Measurements from ENCODE around the gene UCN. TPM values are rescaled to one million over a fixed set of nuclear protein-coding genes. Genes with fewer than 3 reads are reported as not detected.

UCN gene
- polyA plus RNA-seq, 2 donors: 0.41 to 1.1 TPM

- Histone ChIP-seq H3K4me1 (ENCODE audit: control insufficient read depth in 2 of 2, insufficient read depth in 2 of 2, low read length in 1 of 2) (no peaks in the 10 kb centered on the region), H3K27ac (ENCODE audit: low read depth in 2 of 2, low read length in 1 of 2) (no peak overlapping the region), H3K4me3 (ENCODE audit: low read depth in 1 of 2, low read length in 2 of 2) (no peak overlapping the region), H3K27me3 (ENCODE audit: control insufficient read depth in 1 of 2, insufficient read depth in 2 of 2, low read length in 2 of 2) (no peaks in the 10 kb centered on the region), H3K36me3 (ENCODE audit: control insufficient read depth in 2 of 2, insufficient read depth in 2 of 2, low read length in 1 of 2) (no peaks in the 10 kb centered on the region), H3K9me3 (ENCODE audit: control insufficient read depth in 2 of 2, insufficient read depth in 1 of 2, low read depth in 1 of 2, low read length in 1 of 2) (no peaks in the 10 kb centered on the region)
- 84 to 89% methylated on average over 5 of the region's 5 CpGs for WGBS, 2 donors
Measured at GRCh38 chr2:27290549-27290948, 17.7 kb downstream of the UCN start.

GRCh38 chr2:27288610-27289009 lies 19.6 kb downstream of the UCN start:
- Histone ChIP-seq H3K36me3 (ENCODE audit: control insufficient read depth in 2 of 2, insufficient read depth in 2 of 2, low read length in 1 of 2) (no peaks in the 10 kb centered on the region), H3K4me1 (ENCODE audit: control insufficient read depth in 2 of 2, insufficient read depth in 2 of 2, low read length in 1 of 2) (no peaks in the 10 kb centered on the region), H3K4me3 (ENCODE audit: low read depth in 1 of 2, low read length in 2 of 2) (no peak overlapping the region), H3K27ac (ENCODE audit: low read depth in 2 of 2, low read length in 1 of 2) (no peak overlapping the region), H3K9me3 (ENCODE audit: control insufficient read depth in 2 of 2, insufficient read depth in 1 of 2, low read depth in 1 of 2, low read length in 1 of 2) (no peaks in the 10 kb centered on the region), H3K27me3 (ENCODE audit: control insufficient read depth in 1 of 2, insufficient read depth in 2 of 2, low read length in 2 of 2) (no peaks in the 10 kb centered on the region)
- 46% methylated on average over 3 of the region's 3 CpGs for WGBS, 2 donors

GRCh38 chr2:27285481-27285880 lies 22.8 kb downstream of the UCN start:
- no peaks in the 10 kb centered on the region for H3K9me3 ChIP-seq (ENCODE audit: control insufficient read depth in 2 of 2, insufficient read depth in 1 of 2, low read depth in 1 of 2, low read length in 1 of 2)
- no peak overlapping the region for H3K27ac ChIP-seq (ENCODE audit: low read depth in 2 of 2, low read length in 1 of 2)
- no peak overlapping the region for H3K4me3 ChIP-seq (ENCODE audit: low read depth in 1 of 2, low read length in 2 of 2)
- no peaks in the 10 kb centered on the region for H3K36me3 ChIP-seq (ENCODE audit: control insufficient read depth in 2 of 2, insufficient read depth in 2 of 2, low read length in 1 of 2)
- no peaks in the 10 kb centered on the region for H3K27me3 ChIP-seq (ENCODE audit: control insufficient read depth in 1 of 2, insufficient read depth in 2 of 2, low read length in 2 of 2)
- peaks cover 0 to 3% of the 10 kb centered on the region in 2 donors for H3K4me1 ChIP-seq (ENCODE audit: control insufficient read depth in 2 of 2, insufficient read depth in 2 of 2, low read length in 1 of 2)
- 66 to 68% methylated on average over 6 of the region's 6 CpGs for WGBS, 2 donors

- no peaks in the 10 kb centered on the region for H3K9me3 ChIP-seq (ENCODE audit: control insufficient read depth in 2 of 2, insufficient read depth in 1 of 2, low read depth in 1 of 2, low read length in 1 of 2)
- no peaks in the 10 kb centered on the region for H3K27me3 ChIP-seq (ENCODE audit: control insufficient read depth in 1 of 2, insufficient read depth in 2 of 2, low read length in 2 of 2)
- WGBS, 2 donors: 93 to 95% methylated on average over 1 of the region's 1 CpG
- no peak overlapping the region for H3K4me3 ChIP-seq (ENCODE audit: low read depth in 1 of 2, low read length in 2 of 2)
- H3K27ac ChIP-seq (ENCODE audit: low read depth in 2 of 2, low read length in 1 of 2): no peak overlapping the region
- H3K4me1 ChIP-seq (ENCODE audit: control insufficient read depth in 2 of 2, insufficient read depth in 2 of 2, low read length in 1 of 2): peaks cover 0 to 3% of the 10 kb centered on the region in 2 donors
- no peaks in the 10 kb centered on the region for H3K36me3 ChIP-seq (ENCODE audit: control insufficient read depth in 2 of 2, insufficient read depth in 2 of 2, low read length in 1 of 2)
Measured at GRCh38 chr2:27284996-27285395, 23.2 kb downstream of the UCN start.

- H3K4me1 ChIP-seq (ENCODE audit: control insufficient read depth in 2 of 2, insufficient read depth in 2 of 2, low read length in 1 of 2): peaks cover 0 to 3% of the 10 kb centered on the region in 2 donors
- no peaks in the 10 kb centered on the region for H3K9me3 ChIP-seq (ENCODE audit: control insufficient read depth in 2 of 2, insufficient read depth in 1 of 2, low read depth in 1 of 2, low read length in 1 of 2)
- H3K27ac ChIP-seq (ENCODE audit: low read depth in 2 of 2, low read length in 1 of 2): no peak overlapping the region
- WGBS, 2 donors: 23 to 37% methylated on average over 5 of the region's 5 CpGs
- H3K36me3 ChIP-seq (ENCODE audit: control insufficient read depth in 2 of 2, insufficient read depth in 2 of 2, low read length in 1 of 2): no peaks in the 10 kb centered on the region
- no peak overlapping the region for H3K4me3 ChIP-seq (ENCODE audit: low read depth in 1 of 2, low read length in 2 of 2)
- H3K27me3 ChIP-seq (ENCODE audit: control insufficient read depth in 1 of 2, insufficient read depth in 2 of 2, low read length in 2 of 2): no peaks in the 10 kb centered on the region
Measured at GRCh38 chr2:27282892-27283291, 25.4 kb downstream of the UCN start.

- Histone ChIP-seq H3K4me3 (ENCODE audit: low read depth in 1 of 2, low read length in 2 of 2) (no peak within 1 kb of the TSS), H3K27me3 (ENCODE audit: control insufficient read depth in 1 of 2, insufficient read depth in 2 of 2, low read length in 2 of 2) (no peaks in the 10 kb centered on the region), H3K27ac (ENCODE audit: low read depth in 2 of 2, low read length in 1 of 2) (no peak within 1 kb of the TSS), H3K9me3 (ENCODE audit: control insufficient read depth in 2 of 2, insufficient read depth in 1 of 2, low read depth in 1 of 2, low read length in 1 of 2) (no peaks in the 10 kb centered on the region), H3K36me3 (ENCODE audit: control insufficient read depth in 2 of 2, insufficient read depth in 2 of 2, low read length in 1 of 2) (no peaks in the 10 kb centered on the region), H3K4me1 (ENCODE audit: control insufficient read depth in 2 of 2, insufficient read depth in 2 of 2, low read length in 1 of 2) (peaks cover 0 to 3% of the 10 kb centered on the region in 2 donors)
- 76 to 77% methylated on average over 5 of the region's 5 CpGs for WGBS, 2 donors
Measured at GRCh38 chr2:27281855-27282559, 26.2 kb downstream of the UCN start, which contains the start of gene TRIM54. Gene TRIM54 (plus strand): TSS chr2:27282429. CDS start chr2:27282732, 303 bp downstream.

GRCh38 chr2:27281442-27281841 lies 26.8 kb downstream of the UCN start:
- H3K9me3 ChIP-seq (ENCODE audit: control insufficient read depth in 2 of 2, insufficient read depth in 1 of 2, low read depth in 1 of 2, low read length in 1 of 2): no peaks in the 10 kb centered on the region
- H3K4me3 ChIP-seq (ENCODE audit: low read depth in 1 of 2, low read length in 2 of 2): no peak overlapping the region
- H3K36me3 ChIP-seq (ENCODE audit: control insufficient read depth in 2 of 2, insufficient read depth in 2 of 2, low read length in 1 of 2): no peaks in the 10 kb centered on the region
- peaks cover 0 to 3% of the 10 kb centered on the region in 2 donors for H3K4me1 ChIP-seq (ENCODE audit: control insufficient read depth in 2 of 2, insufficient read depth in 2 of 2, low read length in 1 of 2)
- H3K27me3 ChIP-seq (ENCODE audit: control insufficient read depth in 1 of 2, insufficient read depth in 2 of 2, low read length in 2 of 2): no peaks in the 10 kb centered on the region
- H3K27ac ChIP-seq (ENCODE audit: low read depth in 2 of 2, low read length in 1 of 2): no peak overlapping the region
- 61 to 71% methylated on average over 3 of the region's 3 CpGs for WGBS, 2 donors

GRCh38 chr2:27280826-27281225 lies 27.4 kb downstream of the UCN start:
- 59 to 70% methylated on average over 3 of the region's 3 CpGs for WGBS, 2 donors
- Histone ChIP-seq H3K9me3 (ENCODE audit: control insufficient read depth in 2 of 2, insufficient read depth in 1 of 2, low read depth in 1 of 2, low read length in 1 of 2) (no peaks in the 10 kb centered on the region), H3K4me3 (ENCODE audit: low read depth in 1 of 2, low read length in 2 of 2) (no peak overlapping the region), H3K27me3 (ENCODE audit: control insufficient read depth in 1 of 2, insufficient read depth in 2 of 2, low read length in 2 of 2) (no peaks in the 10 kb centered on the region), H3K4me1 (ENCODE audit: control insufficient read depth in 2 of 2, insufficient read depth in 2 of 2, low read length in 1 of 2) (peaks cover 0 to 3% of the 10 kb centered on the region in 2 donors), H3K36me3 (ENCODE audit: control insufficient read depth in 2 of 2, insufficient read depth in 2 of 2, low read length in 1 of 2) (no peaks in the 10 kb centered on the region), H3K27ac (ENCODE audit: low read depth in 2 of 2, low read length in 1 of 2) (no peak overlapping the region)

GRCh38 chr2:27278010-27278409 lies 30.2 kb downstream of the UCN start:
- Histone ChIP-seq H3K27ac (ENCODE audit: low read depth in 2 of 2, low read length in 1 of 2) (no peak overlapping the region), H3K4me3 (ENCODE audit: low read depth in 1 of 2, low read length in 2 of 2) (no peak overlapping the region), H3K9me3 (ENCODE audit: control insufficient read depth in 2 of 2, insufficient read depth in 1 of 2, low read depth in 1 of 2, low read length in 1 of 2) (no peaks in the 10 kb centered on the region), H3K4me1 (ENCODE audit: control insufficient read depth in 2 of 2, insufficient read depth in 2 of 2, low read length in 1 of 2) (peaks cover 0 to 3% of the 10 kb centered on the region in 2 donors), H3K36me3 (ENCODE audit: control insufficient read depth in 2 of 2, insufficient read depth in 2 of 2, low read length in 1 of 2) (no peaks in the 10 kb centered on the region), H3K27me3 (ENCODE audit: control insufficient read depth in 1 of 2, insufficient read depth in 2 of 2, low read length in 2 of 2) (no peaks in the 10 kb centered on the region)
- WGBS, 2 donors: 52 to 78% methylated on average over 1 of the region's 1 CpG
